Activated CD8-positive, alpha-beta memory T cell treated with anti-CD3 and anti-CD28 coated beads, Interleukin-2, amount 10 ng/mL, durations not matched to agents 7 days and 5 days (primary cell): Measurements from ENCODE around the gene HBM. TPM values are rescaled to one million over a fixed set of nuclear protein-coding genes. Genes with fewer than 3 reads are reported as not detected.
"Not testable (repeated sequence)": the region's sequence is repeated elsewhere in the genome, so short reads cannot be mapped to it uniquely, and the experiment has no call there.

Experiments
- ATAC-seq: fragments of 150-1000 bp; cut with Tn5 transposase; one replicate; pipeline ENCODE4 v1.10.0; 2021; ENCODE audit warnings: moderate library complexity
- CTCF ChIA-PET: fragments of 350-600 bp; sonication (Branson Sonifier 250); formaldehyde crosslinking; loops from one replicate; lab custom pipeline; 2021; ENCODE audit warnings: antibody characterized with exemption; lab: Charles Lee
- DNase-seq: peaks from one replicate; pipeline ENCODE4 v3.0.0-alpha.2; 2020
- H3K27ac Mint-ChIP-seq: one replicate; pipeline ENCODE4 v1.8.0; 2021; ENCODE audit warnings: mild to moderate bottlenecking, mixed read lengths
- H3K27me3 Mint-ChIP-seq: one replicate; pipeline ENCODE4 v1.8.0; 2021; ENCODE audit warnings: mixed read lengths
- H3K36me3 Mint-ChIP-seq: one replicate; pipeline ENCODE4 v1.8.0; 2021; ENCODE audit warnings: mild to moderate bottlenecking, mixed read lengths
- H3K4me1 Mint-ChIP-seq: one replicate; pipeline ENCODE4 v1.8.0; 2021; ENCODE audit warnings: mixed read lengths
- H3K4me3 Mint-ChIP-seq: one replicate; pipeline ENCODE4 v1.8.0; 2021; ENCODE audit warnings: mild to moderate bottlenecking, moderate library complexity, mixed read lengths
- H3K9me3 Mint-ChIP-seq: one replicate; pipeline ENCODE4 v1.8.0; 2022; ENCODE audit warnings: low read depth, mixed read lengths
- total RNA-seq, 2 experiments: library from RNA; stranded (reverse); gene quantifications; one replicate each; pipeline ENCODE4 v1.2.3, GENCODE V29; 2021

Gene HBM
- total RNA-seq, 2 experiments from 2014 or later = not detected

DNA sequence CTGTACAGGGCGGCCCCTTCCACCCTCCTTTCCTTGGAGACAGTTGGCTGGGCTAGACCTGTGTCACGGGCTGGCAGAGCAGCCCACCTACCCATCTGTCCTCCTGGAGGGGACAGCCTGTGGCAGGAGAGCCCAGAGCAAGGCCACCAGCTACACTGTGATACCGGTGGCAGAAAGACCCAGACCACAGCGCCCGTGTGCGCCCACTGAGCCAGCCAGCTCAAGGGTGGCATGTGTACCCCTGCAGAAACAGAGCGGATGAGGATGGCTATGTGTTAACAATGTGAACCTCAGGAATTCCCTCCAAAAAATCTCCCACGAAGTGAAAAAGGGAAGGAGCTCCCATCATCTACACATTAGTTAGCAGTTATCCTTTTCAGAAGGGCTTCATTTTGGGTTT lies 21.6 kb downstream of the HBM start:
- DNase-seq (no peak), ATAC-seq (no peak)
- H3K4me1 Mint-ChIP-seq = peaks cover 3% of the 10 kb centered on the region
- CTCF ChIA-PET = interaction anchor here (0.9 to 2.8 kb wide), 3 partner anchors 80 to 175 kb away, joined by 3 to 10 read pairs (median 9); no protein-coding TSS in a partner anchor
- H3K9me3 Mint-ChIP-seq = no peaks in the 10 kb centered on the region
- peaks cover 29% of the 10 kb centered on the region for H3K36me3 Mint-ChIP-seq
- H3K27ac Mint-ChIP-seq = no peak overlapping the region
- H3K27me3 Mint-ChIP-seq = no peaks in the 10 kb centered on the region
- no peak overlapping the region for H3K4me3 Mint-ChIP-seq

DNA sequence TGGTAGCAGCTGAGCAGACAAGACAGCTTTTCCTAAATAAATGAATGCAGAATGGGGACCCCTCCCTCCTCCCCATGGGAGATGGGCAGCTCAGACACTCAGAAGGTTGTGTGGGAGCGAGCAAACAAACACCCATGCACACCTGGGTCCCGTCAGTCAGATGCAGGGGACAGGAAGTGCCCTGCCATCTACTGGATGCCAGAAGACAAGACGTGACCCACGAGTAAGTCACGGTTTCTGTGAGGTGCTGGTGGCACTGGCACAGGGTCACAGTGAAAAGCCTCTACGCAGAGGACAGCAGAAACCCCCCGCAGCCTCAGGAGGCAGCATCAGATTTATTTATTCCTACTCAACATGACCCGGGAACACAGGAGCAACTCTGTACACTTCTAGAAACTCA lies 22.9 kb downstream of the HBM start:
- H3K9me3 Mint-ChIP-seq = no peaks in the 10 kb centered on the region
- CTCF ChIA-PET = interaction anchor here (0.9 to 2.8 kb wide), 6 partner anchors 10 to 174 kb away, joined by 3 to 10 read pairs (median 4); no protein-coding TSS in a partner anchor
- H3K36me3 Mint-ChIP-seq = peaks cover 32% of the 10 kb centered on the region
- H3K4me1 Mint-ChIP-seq = peaks cover 3% of the 10 kb centered on the region
- peak; percentile 72 for ATAC-seq
- peak; percentile 58 for DNase-seq
- no peaks in the 10 kb centered on the region for H3K27me3 Mint-ChIP-seq
- H3K4me3 Mint-ChIP-seq = no peak overlapping the region
- H3K27ac Mint-ChIP-seq = no peak overlapping the region

DNA sequence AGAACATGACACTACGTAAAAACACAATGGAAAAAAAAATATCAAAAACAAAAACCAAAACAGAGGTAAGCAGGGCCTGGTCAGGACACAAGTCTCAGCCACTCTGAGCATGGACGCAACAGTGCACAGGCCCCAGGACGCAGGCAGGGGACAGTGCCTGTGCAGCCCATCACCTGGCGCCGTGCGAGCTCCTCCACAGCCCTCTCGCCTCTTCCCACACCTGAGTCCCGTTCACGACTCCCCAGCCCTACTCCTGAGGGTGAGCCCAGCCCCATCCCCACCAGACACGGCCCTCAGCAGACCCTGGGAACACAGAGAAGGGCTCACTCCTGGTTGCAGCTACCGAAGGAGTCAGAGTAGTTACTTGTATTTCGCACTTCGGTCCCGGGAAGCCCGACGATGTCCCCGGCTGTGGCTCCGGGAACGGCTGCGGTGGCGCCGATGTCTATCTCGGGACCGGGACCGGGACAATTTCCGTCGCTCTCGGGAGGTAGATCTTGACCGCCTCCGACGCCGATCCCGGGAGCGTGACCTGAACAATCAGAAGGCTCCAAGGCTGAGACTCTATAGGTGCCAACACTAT lies 23.9 kb downstream of the HBM start:
- peaks cover 35% of the 10 kb centered on the region for H3K36me3 Mint-ChIP-seq
- no peaks in the 10 kb centered on the region for H3K27me3 Mint-ChIP-seq
- no peak overlapping the region for H3K27ac Mint-ChIP-seq
- ATAC-seq (no peak), DNase-seq (no peak)
- CTCF ChIA-PET = interaction anchor here (0.6 to 2.8 kb wide), 3 partner anchors 72 to 124 kb away, joined by 3 to 9 read pairs (median 3); no protein-coding TSS in a partner anchor
- H3K9me3 Mint-ChIP-seq = no peaks in the 10 kb centered on the region
- no peak overlapping the region for H3K4me3 Mint-ChIP-seq
- peaks cover 3% of the 10 kb centered on the region for H3K4me1 Mint-ChIP-seq

DNA sequence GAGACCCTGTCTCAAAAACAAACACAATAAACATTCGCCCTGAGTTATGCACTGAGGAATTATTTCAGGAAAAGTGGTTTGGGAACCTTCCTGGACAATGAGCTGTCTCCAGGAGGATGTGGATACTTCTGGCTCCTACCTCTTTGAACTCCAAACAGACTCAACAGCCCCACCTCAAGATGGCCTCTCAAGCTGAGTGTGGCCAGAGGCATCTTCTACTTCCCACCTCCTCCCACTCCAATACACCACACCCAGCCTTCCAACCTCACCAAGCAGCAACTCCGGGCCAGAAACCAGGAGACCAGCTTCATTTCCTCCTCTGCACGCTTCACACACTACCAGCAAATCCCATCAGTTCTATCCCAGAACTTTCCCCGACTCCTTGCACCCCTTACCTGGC lies 26.1 kb downstream of the HBM start:
- H3K9me3 Mint-ChIP-seq = no peaks in the 10 kb centered on the region
- no peak overlapping the region for H3K27ac Mint-ChIP-seq
- no peak overlapping the region for H3K4me3 Mint-ChIP-seq
- CTCF ChIA-PET = interaction anchor here (0.6 to 2.5 kb wide), 5 partner anchors 10 to 171 kb away, joined by 4 to 8 read pairs (median 6); no protein-coding TSS in a partner anchor
- ATAC-seq (no peak), DNase-seq (no peak)
- H3K36me3 Mint-ChIP-seq = peaks cover 34% of the 10 kb centered on the region
- no peaks in the 10 kb centered on the region for H3K27me3 Mint-ChIP-seq
- H3K4me1 Mint-ChIP-seq = peaks cover 3% of the 10 kb centered on the region

DNA sequence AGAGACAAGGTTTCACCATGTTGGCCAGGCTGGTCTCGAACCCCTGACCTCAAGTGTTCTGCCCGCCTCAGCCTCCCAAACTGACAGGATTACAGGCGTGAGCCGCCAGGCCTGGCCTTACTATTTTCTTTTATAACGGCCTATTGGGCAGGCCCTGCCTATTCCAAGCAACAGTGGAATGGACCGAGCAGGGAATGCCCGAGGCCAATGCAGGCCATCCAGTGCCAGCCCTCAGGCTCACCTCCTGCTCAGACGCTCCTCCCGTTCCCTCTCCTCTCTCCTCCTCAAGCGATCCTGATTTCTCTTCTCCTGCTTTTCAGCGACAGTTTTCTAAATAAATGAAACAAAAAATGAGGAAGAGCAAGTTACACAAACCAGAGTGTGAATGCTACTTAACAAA lies 26.9 kb downstream of the HBM start:
- CTCF ChIA-PET = interaction anchor here (0.6 to 2.5 kb wide), 5 partner anchors 11 to 170 kb away, joined by 4 to 8 read pairs (median 6); no protein-coding TSS in a partner anchor
- no peaks in the 10 kb centered on the region for H3K9me3 Mint-ChIP-seq
- H3K27me3 Mint-ChIP-seq = no peaks in the 10 kb centered on the region
- no peak overlapping the region for H3K4me3 Mint-ChIP-seq
- no peak for DNase-seq
- no peak overlapping the region for H3K27ac Mint-ChIP-seq
- H3K36me3 Mint-ChIP-seq = peaks cover 32% of the 10 kb centered on the region
- ATAC-seq = no peak
- H3K4me1 Mint-ChIP-seq = peaks cover 3% of the 10 kb centered on the region

DNA sequence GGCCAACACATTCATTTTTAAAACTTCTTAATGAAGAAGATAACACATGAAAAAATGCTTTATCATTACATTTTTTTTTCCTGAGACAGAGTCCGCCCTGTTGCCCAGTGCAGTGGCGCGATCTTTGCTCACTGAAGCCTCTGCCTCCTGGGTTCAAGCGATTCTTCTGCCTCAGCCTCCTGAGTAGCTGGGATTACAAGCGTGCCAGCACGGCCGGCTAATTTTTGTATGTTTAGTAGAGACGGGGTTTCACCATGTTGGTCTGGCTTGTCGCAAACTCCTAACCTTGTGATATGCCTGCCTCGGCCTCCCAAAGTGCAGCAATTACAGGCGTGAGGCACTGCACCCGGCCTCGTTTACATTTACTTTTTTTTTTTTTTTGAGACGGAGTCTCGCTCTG lies 27.7 kb downstream of the HBM start:
- Mint-ChIP-seq H3K36me3 (peaks cover 37% of the 10 kb centered on the region), H3K4me3 (no peak overlapping the region), H3K9me3 (no peaks in the 10 kb centered on the region), H3K27me3 (no peaks in the 10 kb centered on the region), H3K4me1 (peaks cover 3% of the 10 kb centered on the region), H3K27ac (no peak overlapping the region)
- no peak for ATAC-seq
- no peak for DNase-seq
- CTCF ChIA-PET = interaction anchor here (0.7 to 2.5 kb wide), 4 partner anchors 12 to 169 kb away, joined by 3 to 8 read pairs (median 6); no protein-coding TSS in a partner anchor

DNA sequence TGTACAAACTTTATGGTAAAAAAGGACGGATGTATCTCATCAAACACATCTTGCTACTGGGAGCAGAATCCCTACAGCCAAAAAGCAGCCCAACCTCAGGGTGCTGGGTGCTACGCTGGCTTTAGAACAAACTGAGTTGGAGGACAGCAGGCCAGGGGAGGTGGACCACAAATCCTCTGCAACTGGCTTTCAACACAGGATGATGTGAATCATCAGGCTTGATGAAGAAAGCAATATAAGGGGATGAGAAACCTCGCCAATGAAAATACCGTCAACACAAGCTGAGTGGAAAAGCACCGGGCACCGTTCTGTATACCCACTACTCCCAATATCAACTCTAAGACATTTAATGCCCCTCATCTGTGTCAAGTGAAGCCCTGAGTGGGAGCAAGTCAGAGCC lies 28.7 kb downstream of the HBM start:
- H3K4me3 Mint-ChIP-seq = no peak overlapping the region
- no peaks in the 10 kb centered on the region for H3K9me3 Mint-ChIP-seq
- no peaks in the 10 kb centered on the region for H3K4me1 Mint-ChIP-seq
- CTCF ChIA-PET = no interaction called here
- DNase-seq = no peak
- no peaks in the 10 kb centered on the region for H3K27me3 Mint-ChIP-seq
- peaks cover 32% of the 10 kb centered on the region for H3K36me3 Mint-ChIP-seq
- ATAC-seq = no peak
- H3K27ac Mint-ChIP-seq = no peak overlapping the region

DNA sequence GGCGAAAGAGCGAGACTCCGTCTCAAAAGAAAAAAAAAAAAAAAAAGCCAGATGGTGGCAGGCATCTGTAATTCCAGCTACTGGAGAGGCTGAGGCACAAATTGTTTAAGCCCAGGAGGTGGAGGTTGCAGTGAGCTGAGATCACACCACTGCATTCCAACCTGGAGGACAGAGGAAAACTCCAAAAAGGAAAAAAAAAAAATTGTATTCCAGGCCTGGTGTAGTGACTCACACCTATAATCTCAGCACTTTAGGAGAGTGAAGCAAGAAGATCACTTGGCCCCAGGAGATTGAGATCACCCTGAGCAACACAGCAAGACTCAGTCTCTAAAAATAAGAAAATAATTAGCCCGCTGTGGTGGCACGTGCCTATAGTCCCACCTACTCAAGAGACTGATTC lies 34.6 kb downstream of the HBM start:
- H3K27ac Mint-ChIP-seq = no peak overlapping the region
- H3K36me3 Mint-ChIP-seq = peaks cover 34% of the 10 kb centered on the region
- no peaks in the 10 kb centered on the region for H3K9me3 Mint-ChIP-seq
- H3K27me3 Mint-ChIP-seq = no peaks in the 10 kb centered on the region
- ATAC-seq = no peak
- no peak overlapping the region for H3K4me3 Mint-ChIP-seq
- DNase-seq = no peak
- CTCF ChIA-PET = no interaction called here
- no peaks in the 10 kb centered on the region for H3K4me1 Mint-ChIP-seq

DNA sequence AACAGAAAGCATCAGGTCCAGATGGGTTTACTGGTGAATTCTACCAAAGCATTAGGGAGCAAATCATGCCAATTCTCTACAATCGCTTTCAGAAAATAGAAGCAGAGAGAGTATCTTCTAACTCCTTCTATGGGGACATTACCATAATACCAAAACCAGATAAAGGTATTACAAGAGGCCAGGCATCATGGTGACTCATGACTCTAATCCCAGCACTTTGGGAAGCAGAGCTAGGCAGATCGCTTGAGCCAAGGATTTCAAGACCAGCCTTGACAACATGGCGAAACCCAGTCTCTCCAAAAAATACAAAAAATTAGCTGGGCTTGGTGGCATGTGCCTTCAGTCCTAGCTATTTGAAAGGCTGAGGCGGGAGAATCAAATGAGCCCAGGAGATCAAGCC lies 37.5 kb downstream of the HBM start:
- no peak for DNase-seq
- Mint-ChIP-seq H3K4me1 (peaks cover 8% of the 10 kb centered on the region), H3K27ac (no peak overlapping the region), H3K9me3 (no peaks in the 10 kb centered on the region), H3K4me3 (no peak overlapping the region), H3K36me3 (peaks cover 41% of the 10 kb centered on the region), H3K27me3 (no peaks in the 10 kb centered on the region)
- ATAC-seq = no peak
- CTCF ChIA-PET = no interaction called here

DNA sequence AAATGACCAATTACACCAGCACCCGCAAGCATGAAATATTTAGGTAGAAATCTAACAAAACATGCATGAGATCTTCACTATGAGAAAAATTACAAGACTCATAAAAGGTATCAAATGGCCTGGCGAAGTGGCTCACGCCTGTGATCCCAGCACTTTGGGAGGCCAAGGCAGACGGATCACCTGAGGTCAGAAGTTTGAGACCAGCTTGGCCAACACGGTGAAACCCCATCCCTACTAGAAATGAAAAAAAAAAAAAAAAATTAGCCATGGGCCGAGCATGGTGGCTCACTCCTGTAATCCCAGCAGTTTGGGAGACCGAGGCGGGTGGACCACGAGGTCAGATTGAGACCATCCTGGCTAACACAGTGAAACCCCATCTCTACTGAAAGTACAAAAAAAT lies 38.3 kb downstream of the HBM start:
- H3K36me3 Mint-ChIP-seq = peaks cover 39% of the 10 kb centered on the region
- H3K9me3 Mint-ChIP-seq, DNase-seq, H3K27me3 Mint-ChIP-seq, H3K27ac Mint-ChIP-seq, H3K4me1 Mint-ChIP-seq, ATAC-seq, H3K4me3 Mint-ChIP-seq: not testable (repeated sequence)
- CTCF ChIA-PET = interaction anchor here (1.3 kb wide), 1 partner anchor 12 kb away, joined by 4 read pairs; no protein-coding TSS in a partner anchor

DNA sequence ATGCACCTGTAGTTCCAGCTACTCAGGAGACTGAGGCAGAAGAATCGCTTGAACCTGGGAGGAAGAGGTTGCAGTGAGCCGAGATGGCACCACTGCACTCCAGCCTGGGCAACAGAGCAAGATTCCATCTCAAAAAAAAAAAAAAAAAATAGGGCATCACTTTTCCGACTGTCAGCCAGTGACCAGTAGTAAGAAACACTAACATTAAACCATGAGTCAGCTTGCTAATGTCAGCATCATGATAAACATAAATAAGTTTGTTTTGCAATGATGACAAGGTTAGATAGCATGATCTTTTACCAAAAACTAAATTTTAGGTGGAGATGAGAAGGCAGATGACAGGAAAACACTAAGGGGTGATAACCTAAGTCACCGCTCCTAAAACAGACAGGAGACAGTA lies 43.6 kb downstream of the HBM start:
- not testable (repeated sequence) for DNase-seq, ATAC-seq, H3K27ac Mint-ChIP-seq, H3K4me1 Mint-ChIP-seq, H3K27me3 Mint-ChIP-seq, H3K4me3 Mint-ChIP-seq, H3K9me3 Mint-ChIP-seq
- CTCF ChIA-PET = interaction anchor here (2.0 kb wide), 1 partner anchor 144 kb away, joined by 6 read pairs; no protein-coding TSS in a partner anchor
- H3K36me3 Mint-ChIP-seq = peaks cover 23% of the 10 kb centered on the region

DNA sequence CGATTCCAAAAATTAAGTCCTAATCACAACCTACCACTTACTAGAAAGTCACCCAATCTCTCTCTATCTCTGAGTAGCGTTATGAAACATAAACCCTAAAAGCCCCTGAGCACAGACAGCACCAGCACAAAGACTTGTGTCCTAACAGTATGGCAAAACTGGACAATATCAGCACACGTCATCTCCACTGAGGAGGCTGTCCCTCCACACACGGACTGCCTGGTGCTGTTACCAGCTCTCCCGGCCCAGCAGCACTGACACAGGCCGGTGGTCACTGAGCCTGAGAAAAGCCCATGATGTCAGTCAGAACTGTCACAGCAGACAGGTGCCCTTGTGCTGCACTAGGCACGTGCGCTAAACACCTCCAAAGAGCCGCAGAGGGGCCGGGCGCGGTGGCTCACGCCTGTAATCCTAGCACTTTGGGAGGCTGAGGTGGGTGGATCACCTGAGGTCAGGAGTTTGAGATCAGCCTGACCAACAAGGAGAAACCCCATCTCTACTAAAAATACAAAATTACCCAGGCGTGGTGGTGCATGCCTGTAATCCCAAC lies 45.9 kb downstream of the HBM start:
- H3K4me1 Mint-ChIP-seq, H3K27me3 Mint-ChIP-seq, ATAC-seq, H3K4me3 Mint-ChIP-seq, H3K27ac Mint-ChIP-seq, H3K9me3 Mint-ChIP-seq, CTCF ChIA-PET, DNase-seq: not testable (repeated sequence)
- peaks cover 14% of the 10 kb centered on the region for H3K36me3 Mint-ChIP-seq

DNA sequence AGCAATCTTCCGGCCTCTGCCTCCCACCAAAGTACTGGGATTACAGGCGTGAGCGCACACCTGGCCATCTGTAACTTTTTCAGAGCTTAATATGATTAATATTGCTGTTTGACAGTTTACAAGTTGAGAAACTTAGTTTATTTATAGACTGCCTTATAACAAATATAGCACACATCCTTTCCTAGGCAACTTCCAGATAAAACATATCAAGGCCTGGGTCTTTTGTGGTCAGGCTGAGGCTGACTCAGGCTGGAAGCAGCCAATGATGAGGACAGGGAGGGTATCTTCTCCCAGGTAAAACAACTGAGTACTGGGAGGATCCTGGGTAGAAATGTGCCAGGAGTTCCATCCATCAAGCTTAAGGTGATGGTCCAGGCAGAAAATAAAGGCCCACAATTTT lies 47.2 kb downstream of the HBM start:
- Mint-ChIP-seq H3K4me1 (no peaks in the 10 kb centered on the region), H3K27ac (no peak overlapping the region), H3K9me3 (no peaks in the 10 kb centered on the region), H3K36me3 (peaks cover 11% of the 10 kb centered on the region), H3K27me3 (no peaks in the 10 kb centered on the region), H3K4me3 (no peak overlapping the region)
- DNase-seq = no peak
- no peak for ATAC-seq
- CTCF ChIA-PET = no interaction called here
